Activated CD8-positive, alpha-beta memory T cell treated with anti-CD3 and anti-CD28 coated beads for 36 hours (primary cell): Measurements from ENCODE around the gene IL19. TPM values are rescaled to one million over a fixed set of nuclear protein-coding genes. Genes with fewer than 3 reads are reported as not detected.

Experiments used
- CTCF ChIA-PET: fragments of 350-600 bp; sonication (Branson Sonifier 250); formaldehyde crosslinking; loops from one replicate; lab custom pipeline; 2021; ENCODE audit warnings: antibody characterized with exemption; lab: Charles Lee
- POLR2A ChIA-PET: fragments of 350-600 bp; sonication (Branson Sonifier 250); formaldehyde crosslinking; loops from one replicate; lab custom pipeline; 2021; ENCODE audit warnings: antibody characterized with exemption; lab: Charles Lee
- total RNA-seq, 2 experiments: library from RNA; stranded (reverse); gene quantifications; one replicate each; pipeline ENCODE4 v1.2.3, GENCODE V29; 2021

The IL19 gene
- total RNA-seq, 2 experiments from 2014 or later = not detected

DNA sequence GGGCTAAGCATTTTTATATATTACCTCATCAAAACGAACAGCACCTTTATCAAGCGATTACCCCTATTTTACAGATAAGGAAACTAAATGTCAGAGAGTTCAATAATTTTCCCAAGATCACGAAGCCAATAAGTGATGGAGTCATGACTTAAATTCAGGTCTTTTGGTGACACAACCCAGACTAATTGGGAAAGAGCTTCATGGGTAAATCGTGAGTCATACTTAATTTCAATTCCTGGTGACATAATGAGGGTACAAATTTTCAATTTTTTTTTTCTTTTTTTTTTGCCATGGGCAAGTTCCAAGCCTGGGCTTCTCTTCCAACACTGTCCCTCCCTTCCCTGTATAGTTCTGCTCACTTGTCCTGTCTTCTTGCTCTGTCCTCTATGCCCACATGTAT, 31.8 kb downstream of the IL19 start:
- POLR2A ChIA-PET = interaction anchor here (0.6 to 2.3 kb wide), 4 partner anchors 33 to 116 kb away, joined by 3 to 12 read pairs (median 6); no protein-coding TSS in a partner anchor
- CTCF ChIA-PET = interaction anchor here (1.2 to 3.7 kb wide), 9 partner anchors 15 to 110 kb away, joined by 3 to 19 read pairs (median 6); no protein-coding TSS in a partner anchor

DNA sequence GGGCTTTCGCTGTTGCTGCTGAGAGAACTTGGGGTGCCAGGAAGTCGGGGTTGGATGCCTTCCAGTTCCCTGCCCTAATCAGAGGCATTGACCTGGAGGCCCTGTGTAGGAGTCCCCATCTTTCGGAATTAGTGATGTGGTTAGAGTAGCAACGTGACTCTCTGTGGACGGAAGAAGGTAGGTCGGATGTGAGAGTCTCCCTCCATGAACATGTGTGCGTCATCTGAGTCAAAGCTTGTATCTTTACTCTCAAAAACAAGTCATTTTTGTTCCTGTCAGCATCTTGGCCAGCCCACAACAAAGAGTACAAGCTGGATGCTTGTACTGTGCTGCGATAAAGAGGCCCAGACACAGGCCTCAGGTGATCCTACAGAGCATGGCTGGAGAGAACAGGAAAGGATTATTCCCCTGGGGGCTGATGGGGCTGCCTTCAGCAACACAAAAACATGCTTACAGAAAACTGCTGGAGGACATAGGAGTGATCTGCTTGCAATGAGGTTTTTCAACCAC, 32.7 kb downstream of the IL19 start:
- POLR2A ChIA-PET = interaction anchor here (0.9 to 2.3 kb wide), 6 partner anchors 17 to 68 kb away, joined by 3 to 12 read pairs (median 6); no protein-coding TSS in a partner anchor
- CTCF ChIA-PET = interaction anchor here (0.9 to 7.3 kb wide), 14 partner anchors 9 to 145 kb away, joined by 3 to 69 read pairs (median 7); no protein-coding TSS in a partner anchor

GRCh38 chr1:206804156-206804737, 33.7 kb downstream of the IL19 start:
- ChIA-PET CTCF (interaction anchor here (0.8 to 7.3 kb wide), 13 partner anchors 10 to 146 kb away, joined by 3 to 69 read pairs (median 7); no protein-coding TSS in a partner anchor), POLR2A (interaction anchor here (0.6 to 2.3 kb wide), 5 partner anchors 13 to 64 kb away, joined by 3 to 12 read pairs (median 9); no protein-coding TSS in a partner anchor)

DNA sequence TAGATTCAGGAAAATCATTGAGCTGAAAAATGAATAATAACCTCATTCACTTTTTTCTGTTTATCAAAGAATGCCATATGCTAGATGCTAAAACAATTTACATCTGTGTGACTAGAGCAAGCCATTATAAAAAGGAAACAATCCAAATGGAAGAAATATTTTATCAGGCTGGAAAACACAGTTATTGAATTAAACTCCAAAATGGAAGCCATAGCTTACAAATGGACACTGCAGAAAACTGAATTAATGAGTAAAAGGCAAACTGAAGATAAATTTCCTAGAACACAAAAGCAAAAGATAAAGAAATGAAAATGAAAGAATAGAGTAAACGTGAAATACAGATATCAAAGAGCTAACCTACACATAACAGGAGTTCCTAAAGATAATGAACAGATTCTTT, 34.8 kb downstream of the IL19 start:
- POLR2A ChIA-PET = no interaction called here
- CTCF ChIA-PET = interaction anchor here (0.9 to 7.3 kb wide), 9 partner anchors 11 to 171 kb away, joined by 3 to 69 read pairs (median 5); partner anchors contain the start of gene DYRK3

GRCh38 chr1:206808615-206809014, 38.0 kb downstream of the IL19 start:
- CTCF ChIA-PET = interaction anchor here (0.6 to 7.3 kb wide), 20 partner anchors 10 to 174 kb away, joined by 3 to 69 read pairs (median 4); partner anchors contain the start of genes IL10 and IL19
- POLR2A ChIA-PET = interaction anchor here (1.2 kb wide), 1 partner anchor 73 kb away, joined by 3 read pairs; no protein-coding TSS in a partner anchor

DNA sequence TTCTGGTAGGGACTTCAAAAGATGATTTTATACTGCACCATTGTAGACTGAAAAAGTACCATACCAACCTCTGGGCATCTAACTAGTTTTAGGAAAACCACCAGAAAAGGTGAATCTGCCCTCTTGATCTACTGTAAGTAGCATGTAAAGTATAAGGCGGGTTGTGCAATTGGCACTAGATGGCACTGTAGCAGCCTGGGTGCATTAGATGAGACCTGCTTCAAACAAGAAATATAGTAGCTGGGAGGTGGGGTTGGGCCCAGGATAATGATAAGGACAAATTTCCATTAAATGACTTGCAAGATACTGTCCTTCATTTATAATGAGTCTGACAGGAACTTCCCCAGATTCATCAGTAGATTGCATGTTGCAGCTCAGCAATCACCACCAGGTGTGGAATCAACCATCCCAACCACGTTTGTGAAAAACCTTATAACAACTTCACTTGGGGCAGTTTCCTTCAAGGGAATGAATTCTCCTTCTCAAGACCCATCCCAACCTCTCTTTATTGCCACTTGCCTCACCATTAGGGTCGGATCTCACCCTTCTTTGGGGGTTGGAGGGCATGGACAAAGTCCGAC, 39.0 kb downstream of the IL19 start:
- ChIA-PET POLR2A (interaction anchor here (1.2 kb wide), 1 partner anchor 74 kb away, joined by 3 read pairs; no protein-coding TSS in a partner anchor), CTCF (interaction anchor here (0.6 to 7.3 kb wide), 27 partner anchors 9 to 124 kb away, joined by 3 to 69 read pairs (median 4); partner anchors contain the start of genes IL10 and IL20)

- CTCF ChIA-PET = no interaction called here
- POLR2A ChIA-PET = no interaction called here
Measured at GRCh38 chr1:206812471-206812870, 41.9 kb downstream of the IL19 start.

DNA sequence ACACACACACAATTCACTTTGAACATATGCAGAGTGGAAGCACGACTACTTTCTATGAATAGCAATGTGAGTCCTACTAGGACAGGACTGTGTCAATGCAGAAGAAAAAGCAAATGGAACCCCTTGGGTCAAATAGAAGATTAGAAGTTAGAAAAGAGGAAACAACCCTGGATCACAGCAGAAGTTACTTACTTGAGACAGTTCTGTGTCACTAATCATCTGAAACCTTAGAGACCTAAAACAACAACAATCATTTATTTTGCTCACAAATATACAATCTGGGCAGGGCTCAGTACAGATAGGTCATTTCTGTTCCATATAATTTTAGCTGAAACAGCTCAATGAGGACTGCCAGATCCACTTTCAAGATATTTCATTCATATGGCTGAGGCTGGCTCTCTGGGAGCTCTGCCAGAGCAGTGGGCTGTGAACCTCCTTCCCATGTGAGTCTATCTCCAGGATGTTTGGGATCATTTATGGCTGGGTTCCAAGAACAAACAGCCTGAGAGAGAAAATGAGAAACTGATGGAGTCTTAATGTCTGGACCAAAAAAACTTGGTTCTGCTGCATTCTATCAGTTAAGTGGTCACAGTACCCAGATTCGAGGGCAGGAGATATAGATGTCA, 44.3 kb downstream of the IL19 start:
- ChIA-PET POLR2A (no interaction called here), CTCF (interaction anchor here (2.0 kb wide), 1 partner anchor 11 kb away, joined by 7 read pairs; no protein-coding TSS in a partner anchor)

GRCh38 chr1:206816390-206817287, 46.1 kb downstream of the IL19 start:
- ChIA-PET POLR2A (interaction anchor here (0.6 kb wide), 1 partner anchor 12 kb away, joined by 3 read pairs; no protein-coding TSS in a partner anchor), CTCF (interaction anchor here (0.9 to 1.7 kb wide), 8 partner anchors 9 to 112 kb away, joined by 3 to 8 read pairs (median 4); no protein-coding TSS in a partner anchor)

GRCh38 chr1:206821493-206821892, 50.9 kb downstream of the IL19 start:
- CTCF ChIA-PET = interaction anchor here (1.2 kb wide), 1 partner anchor 12 kb away, joined by 3 read pairs; no protein-coding TSS in a partner anchor
- POLR2A ChIA-PET = no interaction called here

- ChIA-PET CTCF (no interaction called here), POLR2A (no interaction called here)
Measured at GRCh38 chr1:206823727-206824126, 53.2 kb downstream of the IL19 start.

DNA sequence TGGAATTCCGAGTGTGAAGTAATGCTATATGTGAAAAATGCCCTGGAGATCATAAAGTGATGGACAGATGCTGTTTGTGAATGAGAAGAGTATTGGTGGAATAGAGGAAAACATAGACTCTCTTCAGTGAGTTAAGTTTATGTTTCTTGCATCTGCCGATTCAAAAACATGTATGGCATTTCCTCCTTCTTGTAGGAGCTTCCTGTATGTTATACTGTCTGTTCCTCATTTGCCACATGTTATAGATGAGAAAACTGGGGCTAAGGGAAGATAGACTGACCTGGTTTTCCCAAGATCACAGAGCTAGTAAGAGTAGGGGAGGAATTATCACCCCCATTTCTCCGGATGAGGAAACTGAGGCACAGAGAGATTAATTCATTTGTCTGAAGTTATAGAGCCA, 53.8 kb downstream of the IL19 start:
- CTCF ChIA-PET = no interaction called here
- POLR2A ChIA-PET = no interaction called here

DNA sequence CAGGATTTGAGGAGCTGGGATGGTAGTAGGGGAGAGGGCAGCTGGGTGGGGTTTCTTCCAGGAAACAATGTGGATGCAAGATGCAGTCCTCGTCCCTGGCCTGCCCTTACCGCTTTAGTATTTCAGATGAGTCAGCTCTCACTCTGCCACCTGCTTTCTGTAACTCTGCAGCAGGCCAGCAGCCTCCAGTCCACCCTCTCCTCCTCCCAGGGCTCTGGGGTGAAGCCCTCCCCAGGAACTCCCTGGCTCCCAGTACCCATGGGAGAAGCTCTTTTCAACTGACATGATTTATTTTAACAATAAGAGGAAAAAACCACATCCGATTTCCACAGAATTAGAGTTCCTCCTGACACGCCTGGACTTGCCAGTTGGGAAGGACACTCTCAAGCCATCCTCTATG, 55.8 kb downstream of the IL19 start:
- ChIA-PET CTCF (interaction anchor here (0.6 to 1.5 kb wide), 3 partner anchors 9 to 133 kb away, joined by 3 to 4 read pairs (median 3); no protein-coding TSS in a partner anchor), POLR2A (no interaction called here)

GRCh38 chr1:206828061-206828460, 57.5 kb downstream of the IL19 start:
- POLR2A ChIA-PET = no interaction called here

DNA sequence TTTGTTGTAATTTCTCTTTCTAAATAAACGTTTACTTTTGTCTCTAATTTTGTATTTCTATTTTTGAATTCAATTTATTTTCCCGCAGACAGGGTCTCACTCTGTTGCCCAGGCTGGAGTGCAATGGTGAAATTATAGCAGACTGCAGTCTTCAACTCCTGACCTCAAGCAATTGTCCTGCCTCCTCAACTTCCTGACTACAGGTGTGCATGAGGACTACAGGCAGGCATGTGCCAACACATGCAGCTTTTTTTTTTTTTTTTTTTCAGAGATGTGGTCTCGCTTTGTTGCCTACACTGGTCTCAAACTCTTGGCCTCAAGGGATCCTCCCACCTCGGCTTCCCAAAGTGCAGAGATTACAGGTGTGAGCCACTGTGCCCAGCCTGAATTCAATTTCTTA, 58.2 kb downstream of the IL19 start:
- ChIA-PET POLR2A (no interaction called here), CTCF (interaction anchor here (0.8 kb wide), 1 partner anchor 19 kb away, joined by 3 read pairs; no protein-coding TSS in a partner anchor)

More at GRCh38 chr1:206828061-206828460, 57.5 kb downstream of the IL19 start:
- CTCF ChIA-PET = no interaction called here

DNA sequence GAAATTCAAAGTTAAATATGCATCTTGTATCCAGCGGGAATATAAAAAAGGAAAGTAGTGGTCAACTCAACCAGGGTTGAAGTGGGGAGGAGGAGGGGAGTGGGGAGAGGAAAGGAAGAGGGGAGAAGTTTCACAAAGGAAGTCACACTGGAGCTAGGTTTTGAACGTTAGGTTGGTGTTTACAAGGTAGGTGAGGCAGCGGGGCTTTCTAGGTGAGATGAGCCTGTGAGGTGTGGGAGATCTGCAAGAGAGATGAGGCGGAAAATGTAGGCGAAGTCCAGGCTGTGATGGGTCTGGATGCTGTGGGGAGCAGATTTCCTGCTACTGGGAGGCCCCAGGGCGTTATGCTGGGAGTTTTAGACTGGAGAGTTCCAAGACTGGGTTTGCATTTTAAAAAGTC, 58.7 kb downstream of the IL19 start:
- CTCF ChIA-PET = interaction anchor here (0.8 kb wide), 1 partner anchor 20 kb away, joined by 3 read pairs; no protein-coding TSS in a partner anchor

DNA sequence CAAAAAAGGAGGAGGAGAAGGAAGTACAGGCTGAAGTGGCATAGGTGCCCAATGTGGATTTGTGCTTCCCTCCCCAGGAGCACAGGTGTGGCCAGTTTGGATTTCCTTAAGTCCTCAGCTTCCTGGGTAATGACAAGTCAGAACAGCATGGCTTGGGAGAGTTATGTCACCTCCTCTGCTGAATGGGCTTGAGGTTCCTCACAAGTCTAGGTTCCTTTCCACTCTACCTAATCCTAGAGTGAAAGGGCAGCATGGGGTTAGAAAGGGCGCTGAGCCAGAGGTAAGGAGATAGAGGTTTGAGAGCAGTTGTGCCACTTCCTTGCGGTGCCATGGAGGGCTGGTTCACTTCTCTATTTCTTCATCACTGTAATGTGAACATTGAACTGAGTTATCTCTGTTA, 59.3 kb downstream of the IL19 start:
- POLR2A ChIA-PET = no interaction called here

More for the DNA sequence above, 58.7 kb downstream of the IL19 start:
- POLR2A ChIA-PET = no interaction called here

DNA sequence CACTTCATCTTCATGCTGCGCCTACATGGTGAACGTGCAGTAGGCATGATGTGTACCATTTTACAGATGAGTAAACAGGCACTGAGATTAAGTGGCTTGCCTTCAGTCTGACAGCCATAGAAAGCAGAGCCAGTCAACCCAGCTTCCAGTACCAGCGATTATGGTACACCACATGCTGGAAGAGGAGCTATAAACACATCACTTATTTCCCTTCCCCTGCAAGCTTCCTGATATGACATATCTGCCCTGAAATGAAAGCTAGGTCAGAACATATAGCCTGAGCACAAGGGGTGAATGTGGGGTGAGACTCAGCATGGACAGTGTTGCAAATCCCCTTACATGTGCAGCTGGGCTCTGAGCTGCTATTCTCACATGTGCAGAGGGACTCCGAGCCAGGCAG, 61.1 kb downstream of the IL19 start:
- ChIA-PET CTCF (interaction anchor here (2.2 kb wide), 1 partner anchor 80 kb away, joined by 6 read pairs; no protein-coding TSS in a partner anchor), POLR2A (no interaction called here)

More for the DNA sequence above, 59.3 kb downstream of the IL19 start:
- CTCF ChIA-PET = interaction anchor here (0.9 kb wide), 1 partner anchor 104 kb away, joined by 3 read pairs; no protein-coding TSS in a partner anchor
